IMR-90 (cell line): ENCODE data around the gene PGS1.

Source experiments
- CEBPB ChIP-seq: IDR thresholded peaks from 2 replicates; pipeline ENCODE4 v1.6.1; 2012; ENCODE audit warnings: low read depth, low read length, improper control_type of control experiment
- FOS ChIP-seq: fragments of 150-350 bp; IDR thresholded peaks from 2 replicates; pipeline ENCODE4 v1.6.1; 2016; ENCODE audit warnings: low read depth, low read length
- MAFK ChIP-seq: IDR thresholded peaks from 2 replicates; pipeline ENCODE4 v1.6.1; 2012; ENCODE audit warnings: low read depth, low read length, improper control_type of control experiment
- MAZ ChIP-seq: IDR thresholded peaks from 2 replicates; pipeline ENCODE4 v1.6.1; 2012; ENCODE audit warnings: low read depth, mild to moderate bottlenecking, low read length, improper control_type of control experiment, moderate library complexity, borderline replicate concordance
- MXI1 ChIP-seq: IDR thresholded peaks from 2 replicates; pipeline ENCODE4 v1.6.1; 2012; ENCODE audit warnings: low read depth, mild to moderate bottlenecking, low read length, moderate library complexity, borderline replicate concordance
- NFE2L2 ChIP-seq: fragments of 150-350 bp; IDR thresholded peaks from 2 replicates; pipeline ENCODE4 v1.6.1; 2016; ENCODE audit warnings: low read depth, mild to moderate bottlenecking, low read length
- POLR2A ChIP-seq: IDR thresholded peaks from 2 replicates; pipeline ENCODE4 v1.6.1; 2012; ENCODE audit warnings: mild to moderate bottlenecking, low read depth, low read length
- RAD21 ChIP-seq: IDR thresholded peaks from 2 replicates; pipeline ENCODE4 v1.6.1; 2012; ENCODE audit warnings: low read length, improper control_type of control experiment
- SMC3 ChIP-seq: fragments of 150-350 bp; IDR thresholded peaks from 2 replicates; pipeline ENCODE4 v1.6.1; 2016; ENCODE audit warnings: low read depth, mild to moderate bottlenecking, antibody characterized with exemption, low read length, moderate library complexity
- TF ChIP-seq, protein P1 (sequence below): conservative IDR thresholded peaks from 2 replicates; pipeline ENCODE4 v1.5.1; 2012; ENCODE audit warnings: mild to moderate bottlenecking, low read depth, low read length, improper control_type of control experiment

DNA sequence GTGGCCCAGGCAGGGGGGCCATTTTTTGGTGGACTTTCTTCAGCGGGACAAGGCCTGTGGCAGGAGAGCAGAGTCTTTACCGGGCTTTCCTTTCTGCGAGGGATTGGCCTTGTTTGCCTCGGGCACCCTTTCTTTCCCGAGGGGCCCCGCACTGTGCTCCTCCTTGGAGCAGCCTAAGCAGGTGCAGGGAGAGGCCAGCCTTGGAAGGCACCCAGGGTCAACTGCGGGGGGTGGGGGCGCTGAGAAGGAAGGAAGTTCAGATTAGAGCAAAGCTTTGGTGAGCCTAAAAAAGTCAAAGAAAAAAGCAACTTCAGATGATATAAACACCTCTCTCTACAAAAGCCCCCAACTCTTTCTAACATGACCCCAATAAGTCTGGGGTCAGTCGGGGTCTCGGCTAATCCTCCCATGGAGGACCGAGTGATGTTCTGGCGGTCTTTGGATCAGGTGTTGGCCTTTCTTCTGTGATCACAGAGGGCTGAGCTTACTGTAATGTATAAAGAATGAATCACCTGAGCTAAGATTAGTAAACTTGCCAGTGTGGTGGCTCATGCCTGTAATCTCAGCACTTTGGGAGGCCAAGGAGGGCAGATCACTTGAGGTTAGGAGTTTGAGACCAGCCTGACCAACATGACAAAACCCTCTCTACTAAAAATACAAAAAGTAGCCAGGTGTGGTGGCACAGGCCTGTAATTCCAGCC, 63.0 kb downstream of the PGS1 start:
- TF ChIP-seq MAFK (no peak), POLR2A (no peak), SMC3 (no peak), RAD21 (no peak), MXI1 (no peak), FOS (no peak), MAZ (no peak), CEBPB (no peak), NFE2L2 (no peak)
- TF ChIP-seq, protein P1, sequence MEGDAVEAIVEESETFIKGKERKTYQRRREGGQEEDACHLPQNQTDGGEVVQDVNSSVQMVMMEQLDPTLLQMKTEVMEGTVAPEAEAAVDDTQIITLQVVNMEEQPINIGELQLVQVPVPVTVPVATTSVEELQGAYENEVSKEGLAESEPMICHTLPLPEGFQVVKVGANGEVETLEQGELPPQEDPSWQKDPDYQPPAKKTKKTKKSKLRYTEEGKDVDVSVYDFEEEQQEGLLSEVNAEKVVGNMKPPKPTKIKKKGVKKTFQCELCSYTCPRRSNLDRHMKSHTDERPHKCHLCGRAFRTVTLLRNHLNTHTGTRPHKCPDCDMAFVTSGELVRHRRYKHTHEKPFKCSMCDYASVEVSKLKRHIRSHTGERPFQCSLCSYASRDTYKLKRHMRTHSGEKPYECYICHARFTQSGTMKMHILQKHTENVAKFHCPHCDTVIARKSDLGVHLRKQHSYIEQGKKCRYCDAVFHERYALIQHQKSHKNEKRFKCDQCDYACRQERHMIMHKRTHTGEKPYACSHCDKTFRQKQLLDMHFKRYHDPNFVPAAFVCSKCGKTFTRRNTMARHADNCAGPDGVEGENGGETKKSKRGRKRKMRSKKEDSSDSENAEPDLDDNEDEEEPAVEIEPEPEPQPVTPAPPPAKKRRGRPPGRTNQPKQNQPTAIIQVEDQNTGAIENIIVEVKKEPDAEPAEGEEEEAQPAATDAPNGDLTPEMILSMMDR, result no peak
